Measurements from ENCODE around the gene CPN2. TPM values are rescaled to one million over a fixed set of nuclear protein-coding genes. Genes with fewer than 3 reads are reported as not detected.
A peak's percentile ranks its signal among the peaks of the same experiment; 100 is the strongest.

CPN2 gene
- total RNA-seq, 1 experiment from 2014 or later = 0.09 TPM

- no peak for TF ChIP-seq ARID4B (CRISPR knock-in tag; IDR thresholded peaks at IDR 0.05; ENCODE audit: borderline replicate concordance)
- 0 out of 2 replicates have a peak, but pooled peaks have one; percentile 14 for TF ChIP-seq CTCF (IDR thresholded peaks at IDR 0.05)
- no peak for TF ChIP-seq HMGA2 (CRISPR knock-in tag; IDR thresholded peaks at IDR 0.05)
Measured at GRCh38 chr3:194339356-194339755, 11.8 kb downstream of the CPN2 start (continued).

- POLR2A ChIA-PET = interaction anchor here (0.5 kb wide), 1 partner anchor 188 kb away, joined by 5 read pairs; no protein-coding TSS in a partner anchor
Measured at GRCh38 chr3:194337965-194338753, 13.0 kb downstream of the CPN2 start.

GRCh38 chr3:194336601-194337355 lies 14.3 kb downstream of the CPN2 start:
- Mint-ChIP-seq H3K27ac (no peak overlapping the region; the same call in 1 of the 2 replicates), H3K4me3 (no peak overlapping the region), H3K36me3 (no peaks in the 10 kb centered on the region), H3K9me3 (no peaks in the 10 kb centered on the region), H3K4me1 (peaks cover 43% of the 10 kb centered on the region), H3K27me3 (ENCODE audit: low read depth) (peaks cover 38% of the 10 kb centered on the region)
- CTCF ChIA-PET = interaction anchor here (0.8 to 1.3 kb wide), 3 partner anchors 23 to 258 kb away, joined by 3 to 4 read pairs (median 3); no protein-coding TSS in a partner anchor
- ATAC-seq = no peak
- POLR2A ChIA-PET = no interaction called here
- DNase-seq (ENCODE audit: low spot score) = no peak
- no peak for TF ChIP-seq ZNF423 (CRISPR knock-in tag; IDR thresholded peaks at IDR 0.05)
- TF ChIP-seq CTCF (IDR thresholded peaks at IDR 0.05) = no peak
- TF ChIP-seq E2F4 (CRISPR knock-in tag; IDR thresholded peaks at IDR 0.05; ENCODE audit: borderline replicate concordance, low read depth) = no peak
- no peak for TF ChIP-seq USF2 (CRISPR knock-in tag; IDR thresholded peaks at IDR 0.05)
- TF ChIP-seq ZNF671 (CRISPR knock-in tag; IDR thresholded peaks at IDR 0.05) = no peak
- TF ChIP-seq ZNF416 (CRISPR knock-in tag; IDR thresholded peaks at IDR 0.05) = no peak
- TF ChIP-seq USF1 (CRISPR knock-in tag; IDR thresholded peaks at IDR 0.05) = no peak
- no peak for TF ChIP-seq E2F5 (CRISPR knock-in tag; IDR thresholded peaks at IDR 0.05)

More at GRCh38 chr3:194337965-194338753, 13.0 kb downstream of the CPN2 start:
- Mint-ChIP-seq H3K36me3 (no peaks in the 10 kb centered on the region), H3K27ac (no peak overlapping the region), H3K27me3 (ENCODE audit: low read depth) (peaks cover 37% of the 10 kb centered on the region), H3K4me1 (peaks cover 35% of the 10 kb centered on the region), H3K4me3 (no peak overlapping the region), H3K9me3 (no peaks in the 10 kb centered on the region)
- DNase-seq (ENCODE audit: low spot score) (no peak), ATAC-seq (no peak)
- CTCF ChIA-PET = interaction anchor here (0.9 to 4.8 kb wide), 9 partner anchors 22 to 256 kb away, joined by 3 to 48 read pairs (median 5); no protein-coding TSS in a partner anchor
- TF ChIP-seq ZNF121 (CRISPR knock-in tag; IDR thresholded peaks at IDR 0.05) = peak; percentile 60; the same call in 1 of the 2 replicates
- no peak for TF ChIP-seq KAT7 (CRISPR knock-in tag; IDR thresholded peaks at IDR 0.05; ENCODE audit: borderline replicate concordance)
- TF ChIP-seq FOXP4 (CRISPR knock-in tag; IDR thresholded peaks at IDR 0.05) = no peak

Data from WTC11 (cell line).